ENCODE results near the gene ITGB4. TPM values are rescaled to one million over a fixed set of nuclear protein-coding genes. Genes with fewer than 3 reads are reported as not detected.
"Not testable (repeated sequence)": the region's sequence is repeated elsewhere in the genome, so short reads cannot be mapped to it uniquely, and the experiment has no call there.

Gene ITGB4
- total RNA-seq, 2 donors from 2014 or later: 2.7 to 3.5 TPM

DNA sequence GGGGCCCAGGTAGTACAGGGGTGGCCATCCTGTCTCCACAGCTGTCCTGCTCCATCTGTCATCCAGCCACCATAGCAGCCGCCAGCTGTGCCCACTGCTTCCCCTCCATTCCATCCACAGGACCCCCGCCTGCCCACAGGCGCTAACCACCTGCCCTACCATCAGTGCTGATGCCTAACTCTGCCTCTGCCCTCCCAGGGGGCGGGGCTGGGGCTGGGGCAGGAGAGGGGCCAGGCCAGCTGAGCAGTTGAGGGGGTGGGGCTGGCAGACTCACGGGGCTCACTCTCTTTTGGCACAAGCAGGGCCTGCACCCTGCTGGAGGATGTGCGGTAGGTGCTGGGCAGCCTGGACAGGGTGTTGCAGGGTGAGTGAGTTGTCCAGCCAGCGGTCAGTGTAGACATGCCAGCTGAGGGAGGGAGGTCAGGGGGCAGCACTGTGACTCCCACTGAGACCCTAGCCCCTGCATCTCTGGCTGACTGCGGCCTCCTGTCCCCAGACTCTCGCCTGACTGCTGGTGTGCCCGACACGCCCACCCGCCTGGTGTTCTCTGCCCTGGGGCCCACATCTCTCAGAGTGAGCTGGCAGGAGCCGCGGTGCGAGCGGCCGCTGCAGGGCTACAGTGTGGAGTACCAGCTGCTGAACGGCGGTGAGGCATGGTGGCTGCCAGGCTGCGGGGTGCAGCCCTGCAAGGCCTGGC is 34.1 kb downstream of the ITGB4 start:
- Mint-ChIP-seq H3K36me3 (ENCODE audit: insufficient read depth in 2 of 2) (no peaks in the 10 kb centered on the region), H3K27ac (peak overlapping the region; percentile 48), H3K4me1 (ENCODE audit: low read depth) (peaks cover 13% of the 10 kb centered on the region), H3K4me3 (peak overlapping the region; percentile 45 to 72), H3K27me3 (ENCODE audit: low read depth) (no peaks in the 10 kb centered on the region), H3K9me3 (no peaks in the 10 kb centered on the region)
- DNase-seq (no peak), ATAC-seq (replicated peaks in 1 of 2) (no peak)

DNA sequence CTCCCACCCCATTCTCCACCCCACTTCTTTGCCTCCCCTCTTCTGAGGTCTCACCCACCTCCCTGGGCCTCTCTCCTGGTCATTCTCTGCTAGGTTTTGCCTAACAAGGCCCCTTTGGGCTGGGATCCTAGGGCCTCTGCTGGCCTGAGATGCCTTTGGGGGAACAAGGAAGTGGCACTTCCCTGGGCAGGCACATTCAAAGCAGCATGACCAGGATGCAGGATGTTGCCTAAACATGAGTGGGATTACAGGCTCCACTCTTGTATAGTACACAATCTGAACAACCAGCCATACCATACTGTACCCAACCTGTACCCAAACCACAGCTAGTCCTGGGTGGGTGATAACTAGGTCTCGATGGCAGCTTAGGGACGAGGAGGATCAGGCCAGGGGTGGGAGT is 34.7 kb downstream of the ITGB4 start:
- no peak overlapping the region for H3K27ac Mint-ChIP-seq
- no peaks in the 10 kb centered on the region for H3K36me3 Mint-ChIP-seq (ENCODE audit: insufficient read depth in 2 of 2)
- H3K4me3 Mint-ChIP-seq: no peak overlapping the region

DNA sequence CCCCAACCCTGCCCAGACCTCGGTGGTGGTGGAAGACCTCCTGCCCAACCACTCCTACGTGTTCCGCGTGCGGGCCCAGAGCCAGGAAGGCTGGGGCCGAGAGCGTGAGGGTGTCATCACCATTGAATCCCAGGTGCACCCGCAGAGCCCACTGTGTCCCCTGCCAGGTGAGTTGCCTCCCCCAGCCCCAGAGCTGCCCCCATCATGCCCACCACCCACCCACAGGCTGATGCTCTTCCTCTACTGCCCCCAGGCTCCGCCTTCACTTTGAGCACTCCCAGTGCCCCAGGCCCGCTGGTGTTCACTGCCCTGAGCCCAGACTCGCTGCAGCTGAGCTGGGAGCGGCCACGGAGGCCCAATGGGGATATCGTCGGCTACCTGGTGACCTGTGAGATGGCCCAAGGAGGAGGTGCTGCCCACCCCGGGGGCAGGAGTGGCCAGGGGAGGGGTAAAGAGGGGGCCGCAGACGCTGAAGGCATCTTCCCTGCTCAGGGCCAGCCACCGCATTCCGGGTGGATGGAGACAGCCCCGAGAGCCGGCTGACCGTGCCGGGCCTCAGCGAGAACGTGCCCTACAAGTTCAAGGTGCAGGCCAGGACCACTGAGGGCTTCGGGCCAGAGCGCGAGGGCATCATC is 35.3 kb downstream of the ITGB4 start:
- no peak for DNase-seq

More for the DNA sequence above, 34.7 kb downstream of the ITGB4 start:
- no peak for DNase-seq
- Mint-ChIP-seq H3K9me3 (no peaks in the 10 kb centered on the region), H3K27me3 (ENCODE audit: low read depth) (no peaks in the 10 kb centered on the region), H3K4me1 (ENCODE audit: low read depth) (peaks cover 13% of the 10 kb centered on the region)
- no peak for ATAC-seq (replicated peaks in 1 of 2)

DNA sequence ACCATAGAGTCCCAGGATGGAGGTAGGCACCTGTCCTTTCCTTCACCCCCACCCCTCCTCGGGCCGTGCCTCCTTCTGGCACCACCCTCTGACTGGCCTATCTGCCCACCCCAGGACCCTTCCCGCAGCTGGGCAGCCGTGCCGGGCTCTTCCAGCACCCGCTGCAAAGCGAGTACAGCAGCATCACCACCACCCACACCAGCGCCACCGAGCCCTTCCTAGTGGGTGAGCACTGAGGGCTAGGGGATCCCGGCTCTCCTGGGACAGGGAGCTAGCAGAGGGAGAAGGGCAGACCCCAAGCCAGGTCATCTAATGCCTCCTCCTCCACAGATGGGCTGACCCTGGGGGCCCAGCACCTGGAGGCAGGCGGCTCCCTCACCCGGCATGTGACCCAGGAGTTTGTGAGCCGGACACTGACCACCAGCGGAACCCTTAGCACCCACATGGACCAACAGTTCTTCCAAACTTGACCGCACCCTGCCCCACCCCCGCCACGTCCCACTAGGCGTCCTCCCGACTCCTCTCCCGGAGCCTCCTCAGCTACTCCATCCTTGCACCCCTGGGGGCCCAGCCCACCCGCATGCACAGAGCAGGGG is 35.9 kb downstream of the ITGB4 start:
- no peak overlapping the region for H3K27ac Mint-ChIP-seq
- no peaks in the 10 kb centered on the region for H3K36me3 Mint-ChIP-seq (ENCODE audit: insufficient read depth in 2 of 2)
- ATAC-seq (replicated peaks in 1 of 2): no peak
- no peaks in the 10 kb centered on the region for H3K9me3 Mint-ChIP-seq
- no peak for DNase-seq
- peaks cover 13% of the 10 kb centered on the region for H3K4me1 Mint-ChIP-seq (ENCODE audit: low read depth)
- no peaks in the 10 kb centered on the region for H3K27me3 Mint-ChIP-seq (ENCODE audit: low read depth)
- no peak overlapping the region for H3K4me3 Mint-ChIP-seq

More for the DNA sequence above, 35.3 kb downstream of the ITGB4 start:
- Mint-ChIP-seq H3K4me1 (ENCODE audit: low read depth) (peaks cover 13% of the 10 kb centered on the region), H3K36me3 (ENCODE audit: insufficient read depth in 2 of 2) (no peaks in the 10 kb centered on the region), H3K4me3 (no peak overlapping the region), H3K9me3 (no peaks in the 10 kb centered on the region), H3K27ac (no peak overlapping the region), H3K27me3 (ENCODE audit: low read depth) (no peaks in the 10 kb centered on the region)
- ATAC-seq (replicated peaks in 1 of 2): no peak

DNA sequence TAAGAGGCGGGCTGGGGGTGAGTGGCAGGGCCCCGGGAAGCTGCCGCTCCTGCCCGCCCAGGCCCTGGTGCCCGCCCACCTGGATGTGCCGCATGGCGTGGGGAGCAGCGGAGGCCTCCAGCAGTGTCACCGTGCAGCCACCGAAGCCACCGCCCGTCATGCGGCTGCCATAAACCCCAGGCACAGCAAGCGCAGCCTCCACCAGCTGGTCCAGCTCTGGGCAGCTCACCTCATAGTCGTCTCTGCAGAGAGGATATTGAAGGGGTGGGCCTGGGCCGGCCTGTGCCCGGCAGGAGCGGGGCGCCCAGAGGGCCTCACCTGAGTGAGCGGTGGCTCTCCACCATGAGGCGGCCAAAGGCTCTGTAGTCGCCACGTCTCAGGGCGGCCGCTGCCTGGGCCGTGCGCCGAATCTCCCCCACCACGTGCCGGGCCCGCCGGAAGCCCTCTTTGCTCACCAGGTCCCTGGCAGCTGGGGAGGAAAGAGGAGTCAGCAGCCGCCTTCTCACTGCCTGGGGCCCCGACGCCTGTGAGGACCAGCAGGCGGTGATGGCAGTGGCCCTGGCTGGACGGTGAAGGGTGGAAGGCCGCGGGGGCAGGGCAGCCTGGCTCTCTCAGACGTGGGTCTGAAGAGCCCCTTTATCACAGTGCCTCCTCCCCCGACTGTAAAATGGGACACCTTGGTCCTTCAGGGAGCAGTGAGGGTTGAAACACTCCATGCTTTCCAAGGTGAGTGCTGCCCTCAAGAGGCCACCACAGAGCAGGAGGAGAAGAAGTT is 37.1 kb downstream of the ITGB4 start:
- DNase-seq: no peak
- no peaks in the 10 kb centered on the region for H3K27me3 Mint-ChIP-seq (ENCODE audit: low read depth)
- H3K27ac Mint-ChIP-seq: no peak overlapping the region
- H3K9me3 Mint-ChIP-seq: no peaks in the 10 kb centered on the region
- peaks cover 0 to 1% of the 10 kb centered on the region in 2 donors for H3K36me3 Mint-ChIP-seq (ENCODE audit: insufficient read depth in 2 of 2)
- no peak overlapping the region for H3K4me3 Mint-ChIP-seq
- ATAC-seq (replicated peaks in 1 of 2): no peak
- H3K4me1 Mint-ChIP-seq (ENCODE audit: low read depth): peaks cover 19% of the 10 kb centered on the region

DNA sequence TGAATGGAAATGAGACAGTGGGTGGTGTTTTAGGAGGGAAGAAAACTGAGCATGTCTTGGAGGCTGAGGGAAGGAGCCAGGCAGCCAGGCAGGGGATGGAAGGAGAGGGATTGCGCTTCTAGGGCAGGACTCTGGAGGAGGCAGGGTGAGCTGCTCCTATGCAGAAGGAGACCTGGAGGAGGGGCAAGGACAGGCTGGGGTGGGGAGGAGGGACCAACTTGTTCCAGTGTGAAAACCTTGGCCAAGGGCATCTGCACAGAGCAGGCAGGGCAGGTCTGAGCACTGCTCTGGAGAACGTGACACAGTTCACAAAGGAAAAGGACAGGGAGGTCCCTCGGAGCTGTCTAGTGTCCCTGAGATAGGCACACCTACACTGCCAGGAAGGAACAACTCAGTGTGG is 38.2 kb downstream of the ITGB4 start:
- H3K9me3 Mint-ChIP-seq: no peaks in the 10 kb centered on the region
- no peaks in the 10 kb centered on the region for H3K27me3 Mint-ChIP-seq (ENCODE audit: low read depth)
- ATAC-seq (replicated peaks in 1 of 2) (no peak), DNase-seq (no peak)
- H3K36me3 Mint-ChIP-seq (ENCODE audit: insufficient read depth in 2 of 2): peaks cover 0 to 1% of the 10 kb centered on the region in 2 donors
- no peak overlapping the region for H3K27ac Mint-ChIP-seq
- H3K4me1 Mint-ChIP-seq (ENCODE audit: low read depth): peaks cover 26% of the 10 kb centered on the region
- H3K4me3 Mint-ChIP-seq: no peak overlapping the region

DNA sequence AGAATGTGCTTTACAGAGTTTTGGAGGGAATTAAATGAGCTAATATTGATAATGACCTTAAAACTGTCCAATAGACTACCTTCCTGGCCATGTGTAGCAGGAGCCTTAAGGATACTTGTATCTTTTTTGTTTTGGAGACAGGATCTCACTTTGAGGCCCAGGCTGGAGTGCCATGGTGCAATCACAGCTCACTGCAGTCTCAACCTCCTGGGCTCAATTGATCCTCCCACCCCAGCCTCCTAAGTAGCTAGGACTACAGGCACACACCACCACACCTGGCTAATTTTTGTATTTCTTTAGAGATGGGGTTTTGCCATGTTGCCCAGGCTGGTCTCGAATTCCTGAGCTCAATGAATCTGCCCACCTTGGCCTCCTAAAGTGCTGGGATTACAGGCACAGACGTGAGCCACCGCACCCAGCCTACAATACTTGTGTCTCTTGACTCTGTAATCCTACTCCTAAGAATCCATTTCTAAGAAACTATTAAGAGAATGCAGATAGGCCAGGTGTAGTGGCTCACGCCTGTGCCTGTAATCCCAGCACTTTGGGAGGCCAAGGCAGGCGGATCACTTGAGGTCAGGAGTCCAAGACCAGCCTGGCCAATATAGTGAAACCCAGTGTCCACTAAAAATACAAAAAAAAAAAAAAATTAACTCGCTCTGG is 38.9 kb downstream of the ITGB4 start:
- not testable (repeated sequence) for H3K9me3 Mint-ChIP-seq; H3K27ac Mint-ChIP-seq; ATAC-seq (replicated peaks in 1 of 2); H3K4me3 Mint-ChIP-seq; DNase-seq; H3K27me3 Mint-ChIP-seq (ENCODE audit: low read depth); H3K36me3 Mint-ChIP-seq (ENCODE audit: insufficient read depth in 2 of 2)
- peaks cover 19% of the 10 kb centered on the region for H3K4me1 Mint-ChIP-seq (ENCODE audit: low read depth)

DNA sequence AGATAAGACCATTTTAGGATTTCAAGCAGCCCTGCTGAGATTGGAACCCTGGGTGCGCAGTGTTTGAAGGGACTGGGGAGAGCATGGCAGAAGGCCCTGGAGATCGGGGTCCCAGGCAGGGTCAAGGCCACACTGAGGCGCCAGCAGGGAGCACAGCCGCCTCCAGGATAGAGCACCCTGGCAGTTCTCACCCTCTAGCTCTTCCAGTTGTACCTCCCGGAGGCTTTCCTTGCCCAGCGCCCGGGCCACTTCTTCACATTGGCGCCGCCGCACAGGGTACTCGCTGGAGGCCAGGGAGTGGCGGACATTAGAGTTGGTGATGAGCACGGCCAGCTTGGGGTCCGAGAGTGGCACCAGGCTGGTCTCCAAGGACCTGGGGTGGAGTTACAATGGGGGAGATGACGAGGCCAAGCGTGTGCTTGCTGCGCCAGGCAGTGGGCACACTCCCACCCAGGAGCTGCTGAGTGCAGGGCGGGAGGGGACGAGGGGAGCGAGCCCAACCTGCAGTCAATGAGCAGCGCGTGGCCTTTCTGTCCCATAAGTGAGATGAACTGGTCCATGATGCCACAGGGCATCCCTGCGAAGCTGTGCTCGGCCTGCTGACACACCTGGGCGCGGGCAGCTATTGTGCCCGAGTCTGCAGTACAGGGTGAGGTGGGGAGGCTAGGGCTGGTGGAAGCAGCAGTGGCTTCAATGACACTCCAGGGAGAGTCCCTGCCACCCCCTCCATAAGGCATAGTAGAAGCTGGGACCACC is 41.4 kb downstream of the ITGB4 start:
- H3K27ac Mint-ChIP-seq: no peak overlapping the region
- no peaks in the 10 kb centered on the region for H3K9me3 Mint-ChIP-seq
- no peak for ATAC-seq (replicated peaks in 1 of 2)
- no peaks in the 10 kb centered on the region for H3K27me3 Mint-ChIP-seq (ENCODE audit: low read depth)
- peaks cover 0 to 1% of the 10 kb centered on the region in 2 donors for H3K36me3 Mint-ChIP-seq (ENCODE audit: insufficient read depth in 2 of 2)
- peaks cover 19% of the 10 kb centered on the region for H3K4me1 Mint-ChIP-seq (ENCODE audit: low read depth)
- H3K4me3 Mint-ChIP-seq: peak overlapping the region; percentile 11 to 83
- no peak for DNase-seq

DNA sequence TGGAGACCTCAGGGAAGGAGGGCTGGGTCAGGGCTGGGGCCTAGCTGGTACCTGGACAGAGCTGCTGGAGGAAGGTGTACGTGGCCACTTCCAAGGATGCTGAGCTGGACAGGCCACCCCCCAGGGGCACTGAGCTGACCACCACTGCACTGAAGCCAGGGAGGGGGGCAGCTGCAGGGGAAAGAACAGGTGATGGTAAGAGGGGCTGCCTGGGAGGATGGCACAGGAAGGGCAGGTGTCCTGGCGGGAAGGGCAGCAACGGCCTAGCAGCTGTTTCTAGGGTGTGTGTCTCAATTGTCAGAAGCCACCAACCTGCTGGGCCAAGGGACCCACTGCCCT is 42.0 kb downstream of the ITGB4 start:
- Mint-ChIP-seq H3K4me3 (peak overlapping the region; percentile 83 to 93), H3K36me3 (ENCODE audit: insufficient read depth in 2 of 2) (peaks cover 0 to 1% of the 10 kb centered on the region in 2 donors), H3K27ac (no peak overlapping the region), H3K4me1 (ENCODE audit: low read depth) (peaks cover 19% of the 10 kb centered on the region), H3K27me3 (ENCODE audit: low read depth) (no peaks in the 10 kb centered on the region), H3K9me3 (no peaks in the 10 kb centered on the region)
- ATAC-seq (replicated peaks in 1 of 2) (no peak), DNase-seq (no peak)

DNA sequence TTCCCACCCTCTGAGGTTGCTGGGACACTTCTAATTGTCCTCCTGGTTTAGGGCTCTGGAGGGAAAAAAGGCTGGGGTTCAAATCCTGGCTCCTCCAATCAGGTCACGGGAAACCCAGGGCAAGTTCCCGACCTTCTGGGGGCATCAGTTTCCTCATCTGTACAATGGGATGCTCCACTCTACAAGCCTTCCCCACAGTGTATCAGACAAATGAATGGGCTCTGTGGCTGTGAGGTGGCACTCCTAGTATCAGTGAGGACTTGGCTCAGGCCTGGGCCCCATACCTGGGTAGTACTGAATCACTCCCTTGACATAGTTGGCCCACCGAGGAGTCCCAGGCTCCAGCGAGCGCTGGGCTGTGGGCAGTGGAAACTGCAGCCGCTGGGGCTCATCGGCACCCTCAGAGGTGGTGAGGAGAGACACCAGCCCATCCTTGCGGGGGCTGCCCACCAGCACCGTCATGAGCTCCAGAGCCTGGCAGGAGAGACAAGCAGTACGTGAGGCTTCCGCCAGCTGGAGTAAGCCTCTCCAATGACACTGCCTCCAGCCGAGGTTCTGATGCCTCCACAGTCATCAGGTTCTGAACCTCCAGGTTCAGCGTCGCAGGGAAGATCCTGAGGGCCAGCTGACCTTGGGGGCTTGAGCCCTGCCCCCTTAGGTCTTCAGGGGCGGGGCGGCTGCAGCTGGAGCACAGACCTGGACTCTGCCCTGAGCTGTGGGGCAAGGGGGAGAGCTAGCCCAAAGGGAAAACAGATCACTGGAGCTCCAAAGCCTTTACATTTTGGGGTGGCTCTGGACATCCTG is 42.6 kb downstream of the ITGB4 start:
- peaks cover 19% of the 10 kb centered on the region for H3K4me1 Mint-ChIP-seq (ENCODE audit: low read depth)
- DNase-seq (no peak), ATAC-seq (replicated peaks in 1 of 2) (no peak)
- peaks cover 0 to 1% of the 10 kb centered on the region in 2 donors for H3K36me3 Mint-ChIP-seq (ENCODE audit: insufficient read depth in 2 of 2)
- H3K4me3 Mint-ChIP-seq: peak overlapping the region; percentile 83 to 93
- no peak overlapping the region for H3K27ac Mint-ChIP-seq
- H3K9me3 Mint-ChIP-seq: no peaks in the 10 kb centered on the region
- H3K27me3 Mint-ChIP-seq (ENCODE audit: low read depth): no peaks in the 10 kb centered on the region

DNA sequence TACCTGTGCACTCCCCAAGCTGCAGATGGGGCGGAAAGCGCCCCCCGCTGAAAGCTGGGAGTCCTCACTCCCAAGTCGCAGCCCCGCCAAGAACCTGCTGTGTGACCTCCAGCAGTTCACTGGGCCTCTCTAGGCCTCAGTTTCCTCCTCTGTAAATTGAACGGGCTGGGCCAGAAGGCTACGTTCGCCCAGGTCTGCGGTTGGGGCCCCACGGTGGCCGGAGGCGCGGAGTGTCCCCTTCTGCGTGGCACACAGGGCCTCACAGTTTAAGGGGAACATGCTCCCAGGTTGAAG is 43.1 kb downstream of the ITGB4 start:
- Mint-ChIP-seq H3K27me3 (ENCODE audit: low read depth) (no peaks in the 10 kb centered on the region), H3K4me1 (ENCODE audit: low read depth) (peaks cover 19% of the 10 kb centered on the region), H3K4me3 (peak overlapping the region; percentile 83 to 93), H3K27ac (peak overlapping the region; percentile 75), H3K36me3 (ENCODE audit: insufficient read depth in 2 of 2) (peaks cover 0 to 1% of the 10 kb centered on the region in 2 donors), H3K9me3 (no peaks in the 10 kb centered on the region)
- DNase-seq: no peak
- ATAC-seq (replicated peaks in 1 of 2): no peak

Measured in activated T-cell treated with anti-CD3 and anti-CD28 coated beads, Interleukin-2, amount 50 U/mL, for 72 hours (primary cell).